ENCODE measurements around the gene SLC38A2. TPM values are rescaled to one million over a fixed set of nuclear protein-coding genes. Genes with fewer than 3 reads are reported as not detected.

Gene SLC38A2
- total and polyA plus RNA-seq, 2 experiments from 2014 or later, result 181 to 718 TPM

DNA sequence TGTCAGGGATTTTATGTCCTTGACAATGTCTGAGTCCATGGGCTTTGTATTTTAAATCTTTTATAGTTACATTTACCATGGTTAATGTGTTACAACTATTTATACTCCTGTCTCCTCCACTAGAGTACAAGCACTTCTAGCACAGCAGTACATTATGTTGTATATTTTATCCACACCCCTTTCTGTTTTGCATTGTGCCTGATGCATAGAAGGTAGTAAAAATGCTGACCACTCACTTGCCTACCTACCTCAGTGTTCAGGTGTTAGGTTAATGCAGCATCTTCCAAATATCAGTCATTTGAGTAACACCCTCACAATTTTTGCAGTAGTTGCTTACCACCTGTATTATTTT is 31.1 kb upstream of the SLC38A2 start:
- H3K4me3 Mint-ChIP-seq, result no peak overlapping the region
- peaks cover 17% of the 10 kb centered on the region for H3K9me3 Mint-ChIP-seq
- no peaks in the 10 kb centered on the region for H3K27me3 Mint-ChIP-seq (ENCODE audit: insufficient read depth, low read depth, poor library complexity)
- Histone ChIP-seq H2AFZ (no peak overlapping the region), H3K4me2 (no peak overlapping the region), H3K79me2 (replicated peaks; ENCODE audit: insufficient read depth) (no peaks in the 10 kb centered on the region), H3K27me3 (ENCODE audit: insufficient read depth) (no peaks in the 10 kb centered on the region), H3K4me1 (ENCODE audit: insufficient read depth) (peaks cover 26% of the 10 kb centered on the region), H3F3A (replicated peaks; ENCODE audit: low read depth) (no peaks in the 10 kb centered on the region), H3K36me3 (ENCODE audit: insufficient read depth) (no peaks in the 10 kb centered on the region), H3K4me3 (no peak overlapping the region), H3K27ac (ENCODE audit: low read depth) (no peak overlapping the region), H4K20me1 (replicated peaks; ENCODE audit: insufficient read depth) (no peaks in the 10 kb centered on the region), H3K9me2 (ENCODE audit: insufficient read depth) (no peaks in the 10 kb centered on the region)
- no peak overlapping the region for H3K27ac Mint-ChIP-seq
- peaks cover 39% of the 10 kb centered on the region for H3K4me1 Mint-ChIP-seq
- peaks cover 29% of the 10 kb centered on the region for H3K36me3 Mint-ChIP-seq (ENCODE audit: low read depth)
- ATAC-seq (no peak), DNase-seq (ENCODE audit: low spot score) (no peak)
- TF ChIP-seq, protein P1, sequence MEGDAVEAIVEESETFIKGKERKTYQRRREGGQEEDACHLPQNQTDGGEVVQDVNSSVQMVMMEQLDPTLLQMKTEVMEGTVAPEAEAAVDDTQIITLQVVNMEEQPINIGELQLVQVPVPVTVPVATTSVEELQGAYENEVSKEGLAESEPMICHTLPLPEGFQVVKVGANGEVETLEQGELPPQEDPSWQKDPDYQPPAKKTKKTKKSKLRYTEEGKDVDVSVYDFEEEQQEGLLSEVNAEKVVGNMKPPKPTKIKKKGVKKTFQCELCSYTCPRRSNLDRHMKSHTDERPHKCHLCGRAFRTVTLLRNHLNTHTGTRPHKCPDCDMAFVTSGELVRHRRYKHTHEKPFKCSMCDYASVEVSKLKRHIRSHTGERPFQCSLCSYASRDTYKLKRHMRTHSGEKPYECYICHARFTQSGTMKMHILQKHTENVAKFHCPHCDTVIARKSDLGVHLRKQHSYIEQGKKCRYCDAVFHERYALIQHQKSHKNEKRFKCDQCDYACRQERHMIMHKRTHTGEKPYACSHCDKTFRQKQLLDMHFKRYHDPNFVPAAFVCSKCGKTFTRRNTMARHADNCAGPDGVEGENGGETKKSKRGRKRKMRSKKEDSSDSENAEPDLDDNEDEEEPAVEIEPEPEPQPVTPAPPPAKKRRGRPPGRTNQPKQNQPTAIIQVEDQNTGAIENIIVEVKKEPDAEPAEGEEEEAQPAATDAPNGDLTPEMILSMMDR (conservative IDR thresholded peaks at IDR 0.05; ENCODE audit: low read depth in 2 of 2), result no peak
- TF ChIP-seq EZH2 (IDR thresholded peaks at IDR 0.05; ENCODE audit: low read depth, unreplicated experiment) (no peak), CREB1 (CRISPR knock-in tag; IDR thresholded peaks at IDR 0.05; ENCODE audit: low read depth) (no peak), POLR2AphosphoS5 (IDR thresholded peaks at IDR 0.05; ENCODE audit: low read depth) (no peak), ZNF114 (CRISPR knock-in tag; IDR thresholded peaks at IDR 0.05) (no peak), ZNF331 (CRISPR knock-in tag; IDR thresholded peaks at IDR 0.05; ENCODE audit: low read depth) (no peak), NANOG (IDR thresholded peaks at IDR 0.05; ENCODE audit: borderline replicate concordance) (no peak)
- TF ChIP-seq, protein P2, sequence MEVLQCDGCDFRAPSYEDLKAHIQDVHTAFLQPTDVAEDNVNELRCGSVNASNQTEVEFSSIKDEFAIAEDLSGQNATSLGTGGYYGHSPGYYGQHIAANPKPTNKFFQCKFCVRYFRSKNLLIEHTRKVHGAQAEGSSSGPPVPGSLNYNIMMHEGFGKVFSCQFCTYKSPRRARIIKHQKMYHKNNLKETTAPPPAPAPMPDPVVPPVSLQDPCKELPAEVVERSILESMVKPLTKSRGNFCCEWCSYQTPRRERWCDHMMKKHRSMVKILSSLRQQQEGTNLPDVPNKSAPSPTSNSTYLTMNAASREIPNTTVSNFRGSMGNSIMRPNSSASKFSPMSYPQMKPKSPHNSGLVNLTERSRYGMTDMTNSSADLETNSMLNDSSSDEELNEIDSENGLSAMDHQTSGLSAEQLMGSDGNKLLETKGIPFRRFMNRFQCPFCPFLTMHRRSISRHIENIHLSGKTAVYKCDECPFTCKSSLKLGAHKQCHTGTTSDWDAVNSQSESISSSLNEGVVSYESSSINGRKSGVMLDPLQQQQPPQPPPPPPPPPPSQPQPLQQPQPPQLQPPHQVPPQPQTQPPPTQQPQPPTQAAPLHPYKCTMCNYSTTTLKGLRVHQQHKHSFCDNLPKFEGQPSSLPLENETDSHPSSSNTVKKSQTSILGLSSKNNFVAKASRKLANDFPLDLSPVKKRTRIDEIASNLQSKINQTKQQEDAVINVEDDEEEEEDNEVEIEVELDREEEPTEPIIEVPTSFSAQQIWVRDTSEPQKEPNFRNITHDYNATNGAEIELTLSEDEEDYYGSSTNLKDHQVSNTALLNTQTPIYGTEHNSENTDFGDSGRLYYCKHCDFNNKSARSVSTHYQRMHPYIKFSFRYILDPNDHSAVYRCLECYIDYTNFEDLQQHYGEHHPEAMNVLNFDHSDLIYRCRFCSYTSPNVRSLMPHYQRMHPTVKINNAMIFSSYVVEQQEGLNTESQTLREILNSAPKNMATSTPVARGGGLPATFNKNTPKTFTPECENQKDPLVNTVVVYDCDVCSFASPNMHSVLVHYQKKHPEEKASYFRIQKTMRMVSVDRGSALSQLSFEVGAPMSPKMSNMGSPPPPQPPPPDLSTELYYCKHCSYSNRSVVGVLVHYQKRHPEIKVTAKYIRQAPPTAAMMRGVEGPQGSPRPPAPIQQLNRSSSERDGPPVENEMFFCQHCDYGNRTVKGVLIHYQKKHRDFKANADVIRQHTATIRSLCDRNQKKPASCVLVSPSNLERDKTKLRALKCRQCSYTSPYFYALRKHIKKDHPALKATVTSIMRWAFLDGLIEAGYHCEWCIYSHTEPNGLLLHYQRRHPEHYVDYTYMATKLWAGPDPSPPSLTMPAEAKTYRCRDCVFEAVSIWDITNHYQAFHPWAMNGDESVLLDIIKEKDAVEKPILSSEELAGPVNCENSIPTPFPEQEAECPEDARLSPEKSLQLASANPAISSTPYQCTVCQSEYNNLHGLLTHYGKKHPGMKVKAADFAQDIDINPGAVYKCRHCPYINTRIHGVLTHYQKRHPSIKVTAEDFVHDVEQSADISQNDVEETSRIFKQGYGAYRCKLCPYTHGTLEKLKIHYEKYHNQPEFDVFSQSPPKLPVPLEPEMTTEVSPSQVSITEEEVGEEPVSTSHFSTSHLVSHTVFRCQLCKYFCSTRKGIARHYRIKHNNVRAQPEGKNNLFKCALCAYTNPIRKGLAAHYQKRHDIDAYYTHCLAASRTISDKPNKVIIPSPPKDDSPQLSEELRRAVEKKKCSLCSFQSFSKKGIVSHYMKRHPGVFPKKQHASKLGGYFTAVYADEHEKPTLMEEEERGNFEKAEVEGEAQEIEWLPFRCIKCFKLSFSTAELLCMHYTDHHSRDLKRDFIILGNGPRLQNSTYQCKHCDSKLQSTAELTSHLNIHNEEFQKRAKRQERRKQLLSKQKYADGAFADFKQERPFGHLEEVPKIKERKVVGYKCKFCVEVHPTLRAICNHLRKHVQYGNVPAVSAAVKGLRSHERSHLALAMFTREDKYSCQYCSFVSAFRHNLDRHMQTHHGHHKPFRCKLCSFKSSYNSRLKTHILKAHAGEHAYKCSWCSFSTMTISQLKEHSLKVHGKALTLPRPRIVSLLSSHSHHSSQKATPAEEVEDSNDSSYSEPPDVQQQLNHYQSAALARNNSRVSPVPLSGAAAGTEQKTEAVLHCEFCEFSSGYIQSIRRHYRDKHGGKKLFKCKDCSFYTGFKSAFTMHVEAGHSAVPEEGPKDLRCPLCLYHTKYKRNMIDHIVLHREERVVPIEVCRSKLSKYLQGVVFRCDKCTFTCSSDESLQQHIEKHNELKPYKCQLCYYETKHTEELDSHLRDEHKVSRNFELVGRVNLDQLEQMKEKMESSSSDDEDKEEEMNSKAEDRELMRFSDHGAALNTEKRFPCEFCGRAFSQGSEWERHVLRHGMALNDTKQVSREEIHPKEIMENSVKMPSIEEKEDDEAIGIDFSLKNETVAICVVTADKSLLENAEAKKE (CRISPR knock-in tag; IDR thresholded peaks at IDR 0.05), result no peak
- TF ChIP-seq, protein P3, sequence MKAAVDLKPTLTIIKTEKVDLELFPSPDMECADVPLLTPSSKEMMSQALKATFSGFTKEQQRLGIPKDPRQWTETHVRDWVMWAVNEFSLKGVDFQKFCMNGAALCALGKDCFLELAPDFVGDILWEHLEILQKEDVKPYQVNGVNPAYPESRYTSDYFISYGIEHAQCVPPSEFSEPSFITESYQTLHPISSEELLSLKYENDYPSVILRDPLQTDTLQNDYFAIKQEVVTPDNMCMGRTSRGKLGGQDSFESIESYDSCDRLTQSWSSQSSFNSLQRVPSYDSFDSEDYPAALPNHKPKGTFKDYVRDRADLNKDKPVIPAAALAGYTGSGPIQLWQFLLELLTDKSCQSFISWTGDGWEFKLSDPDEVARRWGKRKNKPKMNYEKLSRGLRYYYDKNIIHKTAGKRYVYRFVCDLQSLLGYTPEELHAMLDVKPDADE (IDR thresholded peaks at IDR 0.05), result no peak

Measured in GM23338 (cell line).